ENCODE measurements around the gene POLR2B.

POLR2B gene

DNA sequence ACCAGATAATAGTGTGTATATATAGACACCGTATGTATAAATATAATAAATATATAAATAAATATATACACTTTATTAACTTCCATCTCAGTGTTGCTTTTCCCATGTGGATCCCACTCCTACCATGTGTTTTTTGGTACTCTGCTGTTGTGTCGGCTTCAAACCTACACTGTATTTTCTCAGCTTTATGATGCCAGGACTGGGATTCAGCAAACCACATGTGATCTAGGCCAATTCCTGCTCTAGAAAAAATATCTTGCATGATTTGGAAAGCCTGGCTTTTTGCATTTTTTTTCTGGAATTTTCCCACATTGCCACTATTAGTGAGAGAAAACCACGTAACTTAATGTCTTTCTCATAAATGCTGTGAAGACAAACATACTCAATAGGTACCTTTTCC lies 55.8 kb downstream of the POLR2B start:
- no peaks in the 10 kb centered on the region for H3K9me2 ChIP-seq (replicated peaks; ENCODE audit: insufficient read depth, low read length)
- H3K27ac ChIP-seq (ENCODE audit: low read length) = no peak overlapping the region
- DNase-seq = no peak
- no peak overlapping the region for H3K9ac ChIP-seq (ENCODE audit: low read length)
- no peaks in the 10 kb centered on the region for H3K27me3 ChIP-seq (replicated peaks; ENCODE audit: insufficient read depth, low read length)
- H3K4me1 ChIP-seq (ENCODE audit: low read length) = no peaks in the 10 kb centered on the region
- H3K4me2 ChIP-seq (ENCODE audit: low read depth, low read length) = no peak overlapping the region
- no peaks in the 10 kb centered on the region for H3K9me3 ChIP-seq (replicated peaks; ENCODE audit: insufficient read depth, low read length)
- peaks cover 23% of the 10 kb centered on the region for H3K36me3 ChIP-seq (replicated peaks; ENCODE audit: insufficient read depth, low read length)
- H3K79me2 ChIP-seq (ENCODE audit: low read length) = no peaks in the 10 kb centered on the region
- no peaks in the 10 kb centered on the region for H4K20me1 ChIP-seq (ENCODE audit: insufficient read depth, low read length)
- no peak overlapping the region for H2AFZ ChIP-seq (ENCODE audit: low read length)
- TF ChIP-seq EZH2 (optimal IDR thresholded peaks at IDR 0.05; ENCODE audit: low read depth, low read length) (no peak), EZH2phosphoT487 (IDR thresholded peaks at IDR 0.05; ENCODE audit: low read length) (no peak)
- TF ChIP-seq, protein P1, sequence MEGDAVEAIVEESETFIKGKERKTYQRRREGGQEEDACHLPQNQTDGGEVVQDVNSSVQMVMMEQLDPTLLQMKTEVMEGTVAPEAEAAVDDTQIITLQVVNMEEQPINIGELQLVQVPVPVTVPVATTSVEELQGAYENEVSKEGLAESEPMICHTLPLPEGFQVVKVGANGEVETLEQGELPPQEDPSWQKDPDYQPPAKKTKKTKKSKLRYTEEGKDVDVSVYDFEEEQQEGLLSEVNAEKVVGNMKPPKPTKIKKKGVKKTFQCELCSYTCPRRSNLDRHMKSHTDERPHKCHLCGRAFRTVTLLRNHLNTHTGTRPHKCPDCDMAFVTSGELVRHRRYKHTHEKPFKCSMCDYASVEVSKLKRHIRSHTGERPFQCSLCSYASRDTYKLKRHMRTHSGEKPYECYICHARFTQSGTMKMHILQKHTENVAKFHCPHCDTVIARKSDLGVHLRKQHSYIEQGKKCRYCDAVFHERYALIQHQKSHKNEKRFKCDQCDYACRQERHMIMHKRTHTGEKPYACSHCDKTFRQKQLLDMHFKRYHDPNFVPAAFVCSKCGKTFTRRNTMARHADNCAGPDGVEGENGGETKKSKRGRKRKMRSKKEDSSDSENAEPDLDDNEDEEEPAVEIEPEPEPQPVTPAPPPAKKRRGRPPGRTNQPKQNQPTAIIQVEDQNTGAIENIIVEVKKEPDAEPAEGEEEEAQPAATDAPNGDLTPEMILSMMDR (IDR thresholded peaks at IDR 0.05; ENCODE audit: low read length) = no peak
- no peaks in the 10 kb centered on the region for H3F3A ChIP-seq (ENCODE audit: insufficient read depth, low read length)
- no peak overlapping the region for H3K4me3 ChIP-seq (ENCODE audit: low read length)

DNA sequence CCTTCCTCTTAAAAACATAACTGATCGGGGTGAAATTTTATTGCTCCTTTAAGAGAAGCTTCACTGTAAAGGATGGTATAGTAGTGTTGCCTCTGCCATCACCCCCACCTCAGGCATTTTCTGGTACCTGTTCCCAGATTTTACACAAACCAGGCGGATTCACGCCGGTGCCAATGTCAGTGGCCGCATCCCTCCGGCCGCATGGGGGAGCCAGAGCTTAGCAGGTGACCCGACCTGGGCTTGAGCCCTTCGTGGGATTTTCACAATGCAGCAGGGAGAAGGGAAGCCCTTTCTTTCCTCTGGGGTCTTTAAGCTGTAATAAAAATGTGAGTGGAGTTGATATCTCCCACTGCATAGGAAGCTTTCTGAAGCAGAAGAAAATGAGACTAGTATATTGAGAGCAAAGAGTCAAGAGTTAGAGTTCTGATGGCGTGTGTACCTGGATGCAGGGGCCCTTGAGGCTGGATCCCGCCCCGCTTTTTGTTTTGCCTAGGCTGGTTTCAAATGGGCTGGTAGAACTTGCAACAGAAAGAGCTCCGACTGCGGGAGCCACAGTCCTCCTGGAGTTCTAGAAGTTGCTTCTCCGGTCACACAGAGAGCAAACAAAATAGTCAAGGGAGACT lies 59.4 kb downstream of the POLR2B start:
- H3K9ac ChIP-seq (ENCODE audit: low read length) = no peak overlapping the region
- H2AFZ ChIP-seq (ENCODE audit: low read length) = peak overlapping the region; percentile 46
- no peaks in the 10 kb centered on the region for H3K4me1 ChIP-seq (ENCODE audit: low read length)
- H3K27me3 ChIP-seq (replicated peaks; ENCODE audit: insufficient read depth, low read length) = no peaks in the 10 kb centered on the region
- H3K79me2 ChIP-seq (ENCODE audit: low read length) = no peaks in the 10 kb centered on the region
- H3K4me3 ChIP-seq (ENCODE audit: low read length) = peak overlapping the region; percentile 42; the same call in 1 of the 2 replicates
- no peaks in the 10 kb centered on the region for H3K36me3 ChIP-seq (replicated peaks; ENCODE audit: insufficient read depth, low read length)
- no peaks in the 10 kb centered on the region for H4K20me1 ChIP-seq (ENCODE audit: insufficient read depth, low read length)
- H3K9me3 ChIP-seq (replicated peaks; ENCODE audit: insufficient read depth, low read length) = no peaks in the 10 kb centered on the region
- H3K4me2 ChIP-seq (ENCODE audit: low read depth, low read length) = peak overlapping the region; percentile 60
- H3K27ac ChIP-seq (ENCODE audit: low read length) = no peak overlapping the region
- H3K9me2 ChIP-seq (replicated peaks; ENCODE audit: insufficient read depth, low read length) = no peaks in the 10 kb centered on the region
- peak; percentile 63 for DNase-seq
- TF ChIP-seq EZH2phosphoT487 (IDR thresholded peaks at IDR 0.05; ENCODE audit: low read length) (no peak), EZH2 (optimal IDR thresholded peaks at IDR 0.05; ENCODE audit: low read depth, low read length) (no peak)
- TF ChIP-seq, protein P1 (IDR thresholded peaks at IDR 0.05; ENCODE audit: low read length) = peak; percentile 98
- no peaks in the 10 kb centered on the region for H3F3A ChIP-seq (ENCODE audit: insufficient read depth, low read length)

DNA sequence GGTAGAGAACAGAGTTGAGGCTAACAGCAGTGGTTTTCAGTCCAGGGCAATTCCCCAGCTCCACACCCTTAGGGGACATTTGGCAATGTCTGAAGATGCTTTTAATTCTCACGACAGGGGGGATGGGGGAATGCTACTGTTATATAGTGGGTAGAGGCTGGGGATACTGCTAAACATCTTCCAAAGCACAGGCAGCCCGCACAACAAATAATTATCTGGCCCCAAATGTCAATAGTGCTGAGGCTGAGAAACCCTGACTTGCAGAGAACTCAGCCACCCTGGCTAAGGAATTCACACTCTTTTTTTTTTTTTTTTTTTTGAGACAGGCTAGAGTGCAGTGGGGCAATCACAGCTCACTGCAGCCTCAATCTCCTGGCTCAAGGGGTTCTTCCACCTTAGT lies 60.6 kb downstream of the POLR2B start:
- no peak overlapping the region for H2AFZ ChIP-seq (ENCODE audit: low read length)
- H3K4me3 ChIP-seq (ENCODE audit: low read length) = no peak overlapping the region
- H3K9me3 ChIP-seq (replicated peaks; ENCODE audit: insufficient read depth, low read length) = no peaks in the 10 kb centered on the region
- no peak for DNase-seq
- H3K79me2 ChIP-seq (ENCODE audit: low read length) = no peaks in the 10 kb centered on the region
- H3K4me2 ChIP-seq (ENCODE audit: low read depth, low read length) = no peak overlapping the region
- no peak overlapping the region for H3K27ac ChIP-seq (ENCODE audit: low read length)
- no peaks in the 10 kb centered on the region for H3K4me1 ChIP-seq (ENCODE audit: low read length)
- H3K36me3 ChIP-seq (replicated peaks; ENCODE audit: insufficient read depth, low read length) = no peaks in the 10 kb centered on the region
- TF ChIP-seq, protein P1 (IDR thresholded peaks at IDR 0.05; ENCODE audit: low read length) = no peak
- TF ChIP-seq EZH2 (optimal IDR thresholded peaks at IDR 0.05; ENCODE audit: low read depth, low read length) = no peak
- TF ChIP-seq EZH2phosphoT487 (IDR thresholded peaks at IDR 0.05; ENCODE audit: low read length) = no peak
- H3K27me3 ChIP-seq (replicated peaks; ENCODE audit: insufficient read depth, low read length) = no peaks in the 10 kb centered on the region
- H4K20me1 ChIP-seq (ENCODE audit: insufficient read depth, low read length) = no peaks in the 10 kb centered on the region
- H3K9me2 ChIP-seq (replicated peaks; ENCODE audit: insufficient read depth, low read length) = no peaks in the 10 kb centered on the region
- H3F3A ChIP-seq (ENCODE audit: insufficient read depth, low read length) = no peaks in the 10 kb centered on the region
- no peak overlapping the region for H3K9ac ChIP-seq (ENCODE audit: low read length)
